T47D (cell line): ENCODE results near the gene PRRC2B.
"Not testable (repeated sequence)": the region's sequence is repeated elsewhere in the genome, so short reads cannot be mapped to it uniquely, and the experiment has no call there.

Experiments used
- DNase-seq, 2 experiments: peaks; one replicate each; pipeline versions ENCODE4 v3.0.0 to v3.0.0-alpha.2; 2011 to 2012; ENCODE audit warnings: low read depth in 1 of 2, low spot score in 1 of 2
- JUND ChIP-seq: IDR thresholded peaks from 2 replicates; pipeline ENCODE4 v1.6.1; 2012; ENCODE audit warnings: low read depth
- in situ Hi-C: cut with HindIII; loops from 2 replicates; pipeline ENCODE4 v1.10.0; 2016; ENCODE audit warnings: low sequenced_read_pairs, low pct_unique_long_range_greater_than_20kb

The PRRC2B gene

DNA sequence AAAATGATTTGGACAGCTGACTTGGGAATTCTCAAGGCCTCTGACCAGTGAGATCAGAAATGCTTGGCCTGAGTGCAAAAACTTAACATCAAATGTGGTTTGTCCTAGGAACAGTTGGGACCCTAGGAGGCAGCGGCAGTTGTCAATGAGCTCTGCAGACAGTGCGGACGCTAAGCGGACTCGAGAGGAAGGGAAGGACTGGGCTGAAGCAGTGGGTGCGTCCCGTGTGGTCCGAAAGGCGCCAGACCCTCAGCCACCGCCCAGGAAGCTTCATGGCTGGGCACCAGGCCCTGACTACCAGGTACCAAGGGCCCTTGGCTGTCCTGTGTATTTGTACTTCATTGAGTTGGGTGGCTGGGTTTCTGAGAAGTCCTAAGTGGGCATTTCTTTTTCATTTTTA lies 65.2 kb downstream of the PRRC2B start:
- no peak for DNase-seq
- no peak for TF ChIP-seq JUND
- in situ Hi-C loops, result no loop called here

DNA sequence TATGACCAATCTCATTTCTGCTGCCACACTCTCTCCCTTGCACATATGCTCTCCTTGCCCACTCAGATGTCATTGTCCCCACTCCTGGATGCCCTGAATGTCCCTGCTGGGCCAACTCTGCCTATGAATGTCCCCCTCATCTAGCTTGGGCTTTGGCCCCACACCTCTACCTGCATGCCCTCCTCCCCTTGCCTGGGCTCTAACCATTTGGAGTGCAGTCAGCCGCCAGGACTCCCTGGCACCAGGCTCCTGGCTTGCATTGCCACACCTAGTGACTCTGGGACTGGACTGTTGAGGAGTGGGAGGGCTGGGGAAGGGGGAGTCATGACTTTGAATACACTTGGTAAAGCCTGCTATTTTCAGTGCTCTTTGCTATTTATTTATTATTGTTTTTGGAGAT lies 67.3 kb downstream of the PRRC2B start:
- in situ Hi-C loops, result no loop called here
- DNase-seq, result no peak
- no peak for TF ChIP-seq JUND

DNA sequence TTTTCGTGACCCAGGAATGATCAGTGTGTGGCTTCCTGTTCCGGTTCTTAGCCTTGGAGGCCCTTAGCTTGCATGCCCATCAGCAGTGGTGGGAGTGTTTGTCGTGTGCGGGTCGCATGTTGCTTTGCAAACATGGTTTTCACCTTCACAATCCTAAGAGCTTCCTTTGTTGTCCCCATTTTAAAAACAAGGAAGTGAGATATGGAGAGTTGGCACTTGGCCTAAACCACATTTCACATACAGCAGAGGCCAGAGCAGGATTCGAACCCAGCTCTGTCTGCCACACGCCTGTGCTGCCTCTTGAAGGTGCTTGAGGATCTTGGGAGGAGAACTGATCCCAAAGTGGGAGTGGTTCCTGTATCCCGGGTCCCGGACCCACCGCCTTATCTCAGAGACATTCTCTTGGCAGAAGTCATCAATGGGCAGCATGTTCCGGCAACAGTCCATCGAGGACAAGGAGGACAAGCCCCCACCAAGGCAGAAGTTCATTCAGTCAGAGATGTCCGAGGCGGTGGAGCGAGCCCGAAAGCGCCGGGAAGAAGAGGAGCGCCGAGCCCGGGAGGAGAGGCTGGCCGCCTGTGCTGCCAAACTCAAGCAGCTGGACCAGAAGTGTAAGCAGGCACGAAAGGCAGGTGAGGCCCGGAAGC lies 70.6 kb downstream of the PRRC2B start:
- no peak for TF ChIP-seq JUND
- no peak for DNase-seq
- in situ Hi-C loops, result no loop called here

DNA sequence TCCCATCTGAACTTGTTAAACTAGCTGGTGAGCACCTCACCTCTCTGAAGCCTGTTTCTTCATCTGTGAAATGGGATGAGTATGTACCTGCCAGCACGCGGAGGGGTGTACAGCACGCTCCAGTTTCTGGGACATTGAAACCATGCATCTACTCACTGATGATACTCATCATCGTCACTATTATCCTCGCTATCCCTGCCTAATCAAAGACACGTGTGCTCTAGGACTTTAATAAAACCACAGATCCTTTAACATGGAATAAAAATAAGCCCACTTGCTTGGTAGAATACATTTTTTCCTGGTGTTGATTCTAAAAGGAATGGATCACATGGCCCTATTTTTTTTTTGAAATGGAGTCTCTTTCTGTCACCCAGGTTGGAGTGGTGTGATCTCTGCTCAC lies 71.5 kb downstream of the PRRC2B start:
- DNase-seq, result no peak
- TF ChIP-seq JUND, result no peak
- in situ Hi-C loops, result no loop called here

DNA sequence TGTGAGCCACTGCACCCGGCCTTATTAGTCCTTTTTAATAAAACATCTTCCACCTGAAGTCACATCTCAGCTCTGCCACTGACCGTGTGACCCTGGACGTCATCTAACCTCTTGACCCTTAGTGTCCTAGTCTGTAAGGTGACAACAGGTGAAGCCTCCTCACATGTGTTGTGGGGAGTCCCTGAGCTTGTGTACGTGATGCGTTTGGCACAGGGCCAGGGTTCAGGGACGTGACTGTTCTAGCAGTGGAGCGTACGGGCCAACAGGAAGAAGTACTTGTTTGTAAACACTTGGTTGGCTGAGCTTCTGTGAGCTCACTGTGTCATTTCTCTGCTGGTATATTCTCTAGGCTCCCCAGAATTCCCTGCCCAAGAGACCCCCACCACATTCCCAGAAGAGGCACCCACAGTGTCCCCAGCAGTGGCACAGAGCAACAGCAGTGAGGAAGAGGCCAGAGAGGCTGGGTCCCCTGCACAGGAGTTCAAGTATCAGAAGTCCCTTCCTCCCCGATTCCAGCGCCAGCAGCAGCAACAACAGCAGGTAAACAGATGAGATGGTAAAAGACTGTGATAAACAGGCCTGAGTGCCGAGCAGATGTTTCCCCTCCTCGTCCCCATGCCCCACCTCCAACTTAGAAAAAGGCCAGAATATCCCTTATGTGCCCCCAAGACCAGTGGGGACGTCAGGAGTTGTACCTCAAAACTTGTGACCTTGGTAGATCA lies 73.5 kb downstream of the PRRC2B start:
- TF ChIP-seq JUND, result no peak
- DNase-seq, result no peak
- in situ Hi-C loops, result no loop called here

DNA sequence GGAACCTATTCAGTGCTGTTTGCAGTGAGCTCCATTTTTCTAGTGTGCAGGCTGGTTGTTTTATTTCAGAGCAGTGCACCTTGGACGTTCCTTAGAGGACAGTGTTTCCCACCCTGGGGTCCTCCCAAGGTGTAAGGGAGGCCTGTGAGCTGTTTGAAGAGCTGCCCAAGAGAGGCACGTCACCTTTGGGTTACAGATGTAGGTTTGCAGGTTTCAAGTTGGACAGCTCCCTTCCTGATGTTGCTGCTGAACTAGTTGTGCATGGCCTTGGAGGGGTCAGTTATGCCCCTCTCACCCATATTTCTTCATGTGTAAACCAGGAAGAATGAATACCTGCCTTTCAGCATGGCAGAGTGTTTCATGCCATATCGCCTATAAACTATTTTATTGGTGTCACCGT lies 74.1 kb downstream of the PRRC2B start:
- DNase-seq, result no peak
- in situ Hi-C loops, result no loop called here
- no peak for TF ChIP-seq JUND

DNA sequence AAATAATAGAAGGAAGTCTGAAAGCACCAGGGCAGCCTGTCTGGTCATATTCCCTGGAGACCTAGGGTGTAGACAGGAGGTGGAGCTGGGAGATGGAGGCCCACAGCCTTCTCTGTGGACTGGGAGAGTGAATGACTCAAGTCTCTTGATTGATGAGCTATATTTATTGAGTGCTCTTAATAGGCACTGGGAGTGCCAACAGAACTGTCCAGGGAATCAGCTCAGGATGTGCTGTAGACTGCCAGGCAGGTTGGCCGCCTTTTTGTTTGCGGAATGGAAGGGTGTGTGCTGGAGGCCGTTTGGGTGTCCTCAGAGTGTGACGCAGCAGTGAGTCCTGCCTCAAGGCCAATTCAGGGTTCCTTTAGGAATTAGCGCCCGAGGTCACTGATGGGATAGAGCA lies 75.5 kb downstream of the PRRC2B start:
- in situ Hi-C loops, result no loop called here
- no peak for TF ChIP-seq JUND
- peak in 1 of 2 experiments; percentile 29 for DNase-seq

DNA sequence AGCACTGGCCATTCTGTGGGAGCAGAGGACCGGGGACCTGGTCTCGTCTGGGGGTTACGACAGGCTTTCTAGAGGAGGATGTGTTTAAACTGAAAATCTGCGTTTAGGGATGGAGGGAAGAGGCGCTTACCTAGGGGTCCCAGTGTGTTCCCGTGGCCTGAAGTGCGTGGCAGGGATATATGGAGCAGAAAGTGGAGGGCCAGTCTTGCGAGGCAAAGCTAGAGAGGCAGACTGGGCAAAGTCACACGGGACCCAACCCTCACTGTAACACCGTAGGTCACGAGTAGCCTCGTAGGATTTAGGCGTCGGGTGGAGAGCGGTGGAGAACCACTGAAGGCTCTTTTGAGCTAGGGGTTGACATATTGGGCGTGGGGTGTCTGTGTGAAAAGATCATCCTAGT lies 76.1 kb downstream of the PRRC2B start:
- no peak for TF ChIP-seq JUND
- DNase-seq, result no peak
- in situ Hi-C loops, result no loop called here

DNA sequence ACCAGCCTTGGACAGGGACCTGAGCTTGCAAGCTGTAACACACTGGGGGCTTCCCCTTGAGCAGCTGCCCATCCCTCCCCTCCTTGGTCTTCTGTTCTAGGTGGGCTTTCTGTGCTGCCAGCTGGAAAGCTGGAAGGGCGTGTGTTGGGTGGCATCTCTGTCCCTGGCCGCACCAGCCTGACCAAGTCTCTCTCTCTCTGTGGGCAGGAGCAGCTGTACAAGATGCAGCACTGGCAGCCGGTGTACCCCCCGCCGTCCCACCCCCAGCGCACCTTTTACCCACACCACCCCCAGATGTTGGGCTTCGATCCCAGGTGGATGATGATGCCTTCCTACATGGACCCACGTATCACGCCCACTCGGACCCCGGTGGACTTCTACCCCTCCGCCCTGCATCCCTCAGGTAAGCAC lies 76.7 kb downstream of the PRRC2B start:
- in situ Hi-C loops, result no loop called here
- TF ChIP-seq JUND, result no peak
- no peak for DNase-seq

DNA sequence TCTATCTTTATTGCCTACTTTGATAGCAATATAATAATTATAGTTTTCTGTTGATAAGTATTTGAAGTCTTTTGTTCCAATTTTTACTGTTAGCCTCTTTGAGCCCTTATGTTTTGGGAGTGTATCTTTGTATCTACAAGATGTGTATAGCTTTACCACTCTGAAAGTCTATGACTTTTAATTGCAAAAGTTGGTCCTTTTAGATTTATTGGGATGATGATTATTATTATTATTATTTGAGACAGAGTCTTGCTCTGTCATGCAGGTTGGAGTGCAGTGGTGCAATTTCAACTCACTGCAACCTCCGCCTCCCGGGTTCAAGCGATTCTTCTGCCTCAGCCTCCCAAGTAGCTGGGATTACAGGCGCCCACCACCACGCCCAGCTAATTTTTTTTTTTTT lies 78.2 kb downstream of the PRRC2B start:
- DNase-seq, in situ Hi-C loops: not testable (repeated sequence)

DNA sequence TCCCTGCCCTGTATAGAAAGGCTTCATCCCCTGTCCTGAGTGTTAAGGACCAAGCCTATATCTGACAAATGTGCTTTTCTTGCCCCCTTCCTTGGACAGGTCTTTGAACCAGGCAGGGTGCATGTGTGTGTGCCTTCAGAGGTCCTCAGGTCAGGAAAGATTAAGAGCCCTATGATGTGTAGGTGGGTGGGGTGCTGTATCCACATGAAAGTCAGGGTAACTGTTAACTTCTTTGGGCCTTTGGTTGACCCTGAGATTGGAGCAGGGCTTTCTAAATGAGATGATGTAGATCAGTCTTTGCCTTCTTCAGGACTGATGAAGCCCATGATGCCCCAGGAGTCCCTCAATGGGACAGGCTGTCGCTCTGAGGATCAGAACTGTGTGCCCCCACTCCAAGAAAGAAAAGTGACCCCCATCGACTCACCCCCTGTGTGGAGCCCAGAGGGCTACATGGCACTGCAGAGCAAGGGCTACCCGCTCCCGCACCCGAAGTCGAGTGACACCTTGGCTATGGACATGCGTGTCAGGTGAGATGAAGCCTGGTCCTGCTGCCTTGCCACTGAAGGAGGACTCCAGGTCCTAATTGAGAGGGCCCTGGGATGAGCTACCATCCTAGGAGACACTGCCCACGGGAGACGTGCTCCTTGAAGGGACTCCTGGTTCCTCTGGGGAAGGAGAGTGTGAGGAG lies 79.5 kb downstream of the PRRC2B start:
- DNase-seq, result no peak
- in situ Hi-C loops, result no loop called here
- no peak for TF ChIP-seq JUND

DNA sequence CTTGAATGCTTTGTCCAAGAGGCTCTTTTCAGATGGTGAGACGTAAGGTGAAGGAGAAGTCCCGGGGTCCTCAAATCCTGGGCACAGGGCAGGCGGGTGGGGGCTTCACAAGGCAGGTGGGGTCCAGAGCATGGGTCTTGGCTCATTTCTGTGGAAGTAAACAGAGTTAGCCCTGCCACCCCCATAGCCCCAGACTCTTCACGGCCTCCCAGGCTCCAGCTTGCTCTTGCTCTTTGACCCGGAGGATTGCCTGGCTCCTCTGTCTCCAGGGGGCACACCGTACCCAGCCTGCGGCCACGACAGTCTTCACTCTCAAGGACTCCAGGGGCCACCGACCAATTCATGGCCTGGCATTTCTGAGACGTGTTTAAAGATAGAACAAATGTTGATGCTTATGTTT lies 80.0 kb downstream of the PRRC2B start:
- no peak for DNase-seq
- no peak for TF ChIP-seq JUND
- in situ Hi-C loops, result no loop called here

DNA sequence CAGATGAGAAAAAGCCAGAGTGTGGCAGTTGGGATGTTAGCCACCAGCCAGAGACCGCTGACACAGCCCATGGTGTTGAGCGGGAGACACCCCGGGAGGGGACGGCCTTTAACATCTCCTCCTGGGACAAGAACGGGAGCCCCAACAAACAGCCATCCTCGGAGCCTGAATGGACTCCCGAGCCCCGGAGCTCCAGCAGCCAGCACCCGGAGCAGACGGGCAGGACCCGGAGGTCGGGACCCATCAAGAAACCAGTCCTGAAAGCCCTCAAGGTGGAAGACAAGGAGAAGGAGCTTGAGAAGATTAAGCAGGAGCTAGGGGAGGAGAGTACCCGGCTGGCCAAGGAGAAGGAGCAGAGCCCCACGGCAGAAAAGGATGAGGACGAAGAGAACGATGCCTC lies 80.8 kb downstream of the PRRC2B start:
- in situ Hi-C loops, result no loop called here
- DNase-seq, result no peak
- no peak for TF ChIP-seq JUND
